ENCODE measurements around the gene TBRG4.

- TF ChIP-seq CTCF (IDR thresholded peaks at IDR 0.05; ENCODE audit: borderline replicate concordance, extremely low read depth, low read length, poor library complexity, severe bottlenecking) = no peak
- no peak for TF ChIP-seq EZH2 (IDR thresholded peaks at IDR 0.05; ENCODE audit: borderline replicate concordance, low read depth, low read length, severe bottlenecking)
These were observed 22.6 kb downstream of the TBRG4 start, which contains the start of gene NACAD for GRCh38 chr7:45088821-45089340.
